GM23338 (cell line): Measurements from ENCODE around the gene SP140L. TPM values are rescaled to one million over a fixed set of nuclear protein-coding genes. Genes with fewer than 3 reads are reported as not detected.

Experiments
- ATAC-seq: fragments of 200-7000 bp; cut with Tn5 transposase; 3 replicates; pipeline ENCODE4 v1.9.1; 2020
- DNase-seq: peaks from one replicate; pipeline ENCODE4 v3.0.0-alpha.2; 2015; ENCODE audit warnings: low spot score
- H2AFZ ChIP-seq: fragments of 200-600 bp; sonication (generic); 2 replicates; pipeline ENCODE4 v1.8.0; 2016; ENCODE audit warnings: antibody characterized with exemption, mild to moderate bottlenecking, moderate library complexity
- H3F3A ChIP-seq: fragments of 200-600 bp; sonication (generic); replicated peaks from 2 replicates; pipeline ENCODE4 v1.8.0; 2017; ENCODE audit warnings: antibody characterized with exemption, mixed run types, low read depth
- H3K27ac ChIP-seq: fragments of 200-600 bp; sonication (generic); 2 replicates; pipeline ENCODE4 v1.6.1; 2016; ENCODE audit warnings: low read depth
- H3K27me3 ChIP-seq: fragments of 200-600 bp; sonication (generic); 2 replicates; pipeline ENCODE4 v1.8.0; 2016; ENCODE audit warnings: mild to moderate bottlenecking, mixed run types, moderate library complexity; ENCODE audit not compliant: insufficient read depth
- H3K36me3 ChIP-seq: fragments of 200-600 bp; sonication (generic); 2 replicates; pipeline ENCODE4 v1.8.0; 2016; ENCODE audit warnings: mild to moderate bottlenecking; ENCODE audit not compliant: insufficient read depth
- H3K4me1 ChIP-seq: fragments of 200-600 bp; sonication (generic); 2 replicates; pipeline ENCODE4 v1.8.0; 2016; ENCODE audit warnings: mild to moderate bottlenecking, moderate library complexity; ENCODE audit not compliant: insufficient read depth
- H3K4me2 ChIP-seq: fragments of 200-600 bp; sonication (generic); 2 replicates; pipeline ENCODE4 v1.7.1; 2017; ENCODE audit warnings: mixed run types
- H3K4me3 ChIP-seq: fragments of 200-600 bp; sonication (generic); 2 replicates; pipeline ENCODE4 v1.6.1; 2016; ENCODE audit warnings: mixed run types
- H3K79me2 ChIP-seq: fragments of 200-600 bp; sonication (generic); replicated peaks from 2 replicates; pipeline ENCODE4 v1.8.0; 2017; ENCODE audit warnings: mild to moderate bottlenecking; ENCODE audit not compliant: insufficient read depth
- H3K9me2 ChIP-seq: fragments of 200-600 bp; sonication (generic); 2 replicates; pipeline ENCODE4 v1.8.0; 2017; ENCODE audit not compliant: insufficient read depth
- H4K20me1 ChIP-seq: fragments of 200-600 bp; sonication (generic); replicated peaks from 2 replicates; pipeline ENCODE4 v1.8.0; 2017; ENCODE audit warnings: mild to moderate bottlenecking; ENCODE audit not compliant: insufficient read depth
- H3K27ac Mint-ChIP-seq: 2 replicates; pipeline ENCODE4 v1.8.0; 2020; ENCODE audit warnings: inconsistent platforms, mild to moderate bottlenecking, moderate library complexity, mixed read lengths
- H3K27me3 Mint-ChIP-seq: 3 replicates; pipeline ENCODE4 v1.8.0; 2022; ENCODE audit warnings: low read depth, mild to moderate bottlenecking, moderate library complexity, mixed read lengths, inconsistent platforms; ENCODE audit not compliant: insufficient read depth, poor library complexity
- H3K36me3 Mint-ChIP-seq: 3 replicates; pipeline ENCODE4 v1.8.0; 2021; ENCODE audit warnings: low read depth, mild to moderate bottlenecking, inconsistent platforms, moderate library complexity, mixed read lengths
- H3K4me1 Mint-ChIP-seq: 3 replicates; pipeline ENCODE4 v1.8.0; 2020; ENCODE audit warnings: mild to moderate bottlenecking, inconsistent platforms, mixed read lengths
- H3K4me3 Mint-ChIP-seq: 3 replicates; pipeline ENCODE4 v1.8.0; 2021; ENCODE audit warnings: moderate library complexity, mild to moderate bottlenecking, inconsistent platforms, mixed read lengths
- H3K9me3 Mint-ChIP-seq: 3 replicates; pipeline ENCODE4 v1.8.0; 2020; ENCODE audit warnings: moderate library complexity, mild to moderate bottlenecking, inconsistent platforms, mixed read lengths
- CREB1 ChIP-seq: fragments of 250-450 bp; sonication (Bioruptor Pico); IDR thresholded peaks from 2 replicates; pipeline ENCODE4 v1.5.0; 2020; ENCODE audit warnings: low read depth, mild to moderate bottlenecking, moderate library complexity
- CTCF ChIP-seq, 2 experiments: fragments of 200-600 bp in 1 of 2; sonication (generic) in 1 of 2; conservative IDR thresholded peaks; 2 replicates each; pipeline versions ENCODE4 v1.5.1 to v1.6.1; 2016 to 2017; ENCODE audit warnings: antibody characterized with exemption in 2 of 2, low read depth in 2 of 2, mild to moderate bottlenecking in 2 of 2, moderate library complexity in 1 of 2
- ETS1 ChIP-seq: IDR thresholded peaks from 2 replicates; pipeline ENCODE4 v1.6.1; 2016; ENCODE audit warnings: antibody characterized with exemption
- EZH2phosphoT487 ChIP-seq: fragments of 200-600 bp; sonication (generic); IDR thresholded peaks from one replicate; pipeline ENCODE4 v1.8.1; 2018; ENCODE audit warnings: antibody characterized with exemption; ENCODE audit not compliant: unreplicated experiment
- JUNB ChIP-seq: IDR thresholded peaks from one replicate; pipeline ENCODE4 v1.6.1; 2016; ENCODE audit warnings: antibody characterized with exemption; ENCODE audit not compliant: unreplicated experiment
- POLR2AphosphoS5 ChIP-seq: IDR thresholded peaks from 2 replicates; pipeline ENCODE4 v1.6.1; 2016; ENCODE audit warnings: antibody characterized with exemption, low read depth
- STAT1 ChIP-seq: IDR thresholded peaks from one replicate; pipeline ENCODE4 v1.6.1; 2016; ENCODE audit warnings: antibody characterized with exemption; ENCODE audit not compliant: unreplicated experiment
- ZNF114 ChIP-seq: fragments of 250-450 bp; sonication (Bioruptor Pico); IDR thresholded peaks from 2 replicates; pipeline ENCODE4 v1.5.0; 2020; ENCODE audit warnings: mild to moderate bottlenecking, moderate library complexity
- polyA plus RNA-seq: library from polyadenylated mRNA; unstranded; fragments of >200 nt; fragmentation: Nextera tagmentation; extraction: Ambion mirVana; gene quantifications from 2 replicates; pipeline ENCODE4 v1.2.1, GENCODE V29; 2016
- total RNA-seq: library from RNA; depleted of rRNA; stranded (reverse); fragments of >200 nt; shearing (Covaris generic); gene quantifications from 2 replicates; pipeline ENCODE4 v1.2.3, GENCODE V29; 2014

Gene SP140L
- total and polyA plus RNA-seq, 2 experiments from 2014 or later, result 1.3 to 1.7 TPM

GRCh38 chr2:230439590-230439989 is 112.6 kb downstream of the SP140L start:
- no peaks in the 10 kb centered on the region for H3K79me2 ChIP-seq
- DNase-seq, result no peak
- no peak overlapping the region for H3K27ac Mint-ChIP-seq

GRCh38 chr2:230441227-230441897 is 114.4 kb downstream of the SP140L start:
- no peaks in the 10 kb centered on the region for H3K27me3 Mint-ChIP-seq
- no peak overlapping the region for H3K4me3 ChIP-seq
- H3K79me2 ChIP-seq, result no peaks in the 10 kb centered on the region
- H3K36me3 Mint-ChIP-seq, result no peaks in the 10 kb centered on the region
- H3K27ac ChIP-seq, result no peak overlapping the region
- H3K4me1 ChIP-seq, result no peaks in the 10 kb centered on the region
- no peak overlapping the region for H2AFZ ChIP-seq
- H3K9me2 ChIP-seq, result 0 out of 2 replicates have a peak, but pooled peaks cover 8% of the 10 kb centered on the region
- H3F3A ChIP-seq, result no peaks in the 10 kb centered on the region
- no peak for DNase-seq
- H3K27ac Mint-ChIP-seq, result no peak overlapping the region
- peaks cover 2% of the 10 kb centered on the region; the same call in 2 of the 3 replicates for H3K9me3 Mint-ChIP-seq
- no peaks in the 10 kb centered on the region for H3K4me1 Mint-ChIP-seq
- no peaks in the 10 kb centered on the region for H3K36me3 ChIP-seq
- H3K27me3 ChIP-seq, result no peaks in the 10 kb centered on the region
- no peak for ATAC-seq
- H3K4me2 ChIP-seq, result no peak overlapping the region
- H3K4me3 Mint-ChIP-seq, result no peak overlapping the region
- H4K20me1 ChIP-seq, result no peaks in the 10 kb centered on the region
- TF ChIP-seq EZH2phosphoT487 (no peak), JUNB (no peak), CREB1 (no peak), ZNF114 (CRISPR knock-in tag) (no peak), STAT1 (no peak)

More at GRCh38 chr2:230439590-230439989, 112.6 kb downstream of the SP140L start:
- Histone ChIP-seq H3K27ac (no peak overlapping the region), H3F3A (no peaks in the 10 kb centered on the region), H3K27me3 (no peaks in the 10 kb centered on the region), H3K36me3 (no peaks in the 10 kb centered on the region), H2AFZ (peak overlapping the region; percentile 39; the same call in 1 of the 2 replicates), H3K4me3 (no peak overlapping the region), H4K20me1 (no peaks in the 10 kb centered on the region), H3K4me1 (no peaks in the 10 kb centered on the region), H3K9me2 (0 out of 2 replicates have a peak, but pooled peaks cover 8% of the 10 kb centered on the region), H3K4me2 (no peak overlapping the region)
- Mint-ChIP-seq H3K36me3 (peaks cover 4% of the 10 kb centered on the region; the same call in 1 of the 3 replicates), H3K9me3 (peaks cover 9% of the 10 kb centered on the region; the same call in 2 of the 3 replicates), H3K27me3 (no peaks in the 10 kb centered on the region), H3K4me3 (no peak overlapping the region), H3K4me1 (no peaks in the 10 kb centered on the region)
- no peak for ATAC-seq
- no peak for TF ChIP-seq CTCF (conservative IDR thresholded peaks at IDR 0.05; ENCODE audit: low read depth in 2 of 2)
- TF ChIP-seq ETS1, result no peak
- TF ChIP-seq POLR2AphosphoS5, result no peak
